22Rv1 (cell line): ENCODE results near the gene TNNI3K.

ENCODE experiments used
- CTCF ChIP-seq: fragments of 450-650 bp; IDR thresholded peaks from 2 replicates; pipeline ENCODE4 v1.5.1; 2017; ENCODE audit warnings: mild to moderate bottlenecking
- ZFX ChIP-seq: fragments of 450-650 bp; IDR thresholded peaks from 2 replicates; pipeline ENCODE4 v1.6.1; 2017; ENCODE audit warnings: antibody characterized with exemption, borderline replicate concordance

- TF ChIP-seq CTCF (no peak), ZFX (no peak)
These were observed 133.1 kb downstream of the TNNI3K start for GRCh38 chr1:74368335-74368734.
